HepG2 (cell line): ENCODE data around the gene AFDN. TPM values are rescaled to one million over a fixed set of nuclear protein-coding genes. Genes with fewer than 3 reads are reported as not detected.

Experiments
- CEBPB ChIP-seq: IDR thresholded peaks from 2 replicates; pipeline ENCODE4 v1.6.1; 2011; ENCODE audit warnings: low read depth, low read length, improper control_type of control experiment, borderline replicate concordance
- DNMT1 ChIP-seq: sonication (generic); formaldehyde crosslinking; IDR thresholded peaks from 2 replicates; pipeline ENCODE4 v1.5.1; 2020; ENCODE audit warnings: mild to moderate bottlenecking, missing genetic modification reagents
- NAIF1 ChIP-seq: sonication (generic); formaldehyde crosslinking; IDR thresholded peaks from 2 replicates; pipeline ENCODE4 v1.5.0; 2020; ENCODE audit warnings: mild to moderate bottlenecking, missing genetic modification reagents, borderline replicate concordance
- NPAS2 ChIP-seq: sonication (generic); formaldehyde crosslinking; IDR thresholded peaks from 2 replicates; pipeline ENCODE4 v1.8.0; 2022; ENCODE audit warnings: mild to moderate bottlenecking, missing genetic modification reagents, borderline replicate concordance
- SP2 ChIP-seq: sonication (generic); formaldehyde crosslinking; IDR thresholded peaks from 2 replicates; pipeline ENCODE4 v1.5.1; 2020; ENCODE audit warnings: mild to moderate bottlenecking, missing genetic modification reagents
- TCF12 ChIP-seq, 2 experiments: fragments of 450-650 bp in 1 of 2; sonication (generic) in 1 of 2; formaldehyde crosslinking in 1 of 2; IDR thresholded peaks; 2 replicates each; pipeline versions ENCODE4 v1.6.1 to v1.8.0; 2017 to 2022; ENCODE audit warnings: antibody characterized with exemption in 1 of 2, mild to moderate bottlenecking in 1 of 2, missing genetic modification reagents in 1 of 2, moderate library complexity in 1 of 2
- ZNF224 ChIP-seq: sonication (generic); formaldehyde crosslinking; IDR thresholded peaks from 2 replicates; pipeline ENCODE4 v1.5.0; 2020; ENCODE audit warnings: mild to moderate bottlenecking, missing genetic modification reagents
- ZNF234 ChIP-seq: sonication (generic); formaldehyde crosslinking; conservative IDR thresholded peaks from 2 replicates; pipeline ENCODE4 v1.5.1; 2020; ENCODE audit warnings: mild to moderate bottlenecking, missing genetic modification reagents
- ZNF367 ChIP-seq: sonication (generic); formaldehyde crosslinking; IDR thresholded peaks from 2 replicates; pipeline ENCODE4 v1.4.0; 2020; ENCODE audit warnings: missing genetic modification reagents, borderline replicate concordance
- polyA plus RNA-seq, 8 experiments: library from polyadenylated mRNA; depleted of rRNA in 3 of 8; stranded (reverse) in 7 of 8; unstranded in 1 of 8; fragments of >200 nt; fragmentation: Illumina TruSeq in 4 of 8; extraction: Trizol in 4 of 8; gene quantifications; 2 replicates each; pipeline versions ENCODE4 v1.2.1 to v1.2.3, GENCODE V29; 2011 to 2016; ENCODE audit warnings: low read depth in 4 of 8, missing spikeins in 1 of 8, mixed read lengths in 1 of 8; ENCODE audit not compliant: insufficient read depth in 1 of 8
- total RNA-seq, 5 experiments: library from RNA; depleted of rRNA; stranded (reverse); fragments of >200 nt; fragmentation: Illumina TruSeq; extraction: Trizol; gene quantifications; 2 replicates each; pipeline ENCODE4 v1.2.3, GENCODE V29; 2016; ENCODE audit warnings: low read depth in 1 of 5
- TF ChIP-seq, protein P1 (sequence below): sonication (generic); formaldehyde crosslinking; IDR thresholded peaks from 2 replicates; pipeline ENCODE4 v1.9.0; 2021; ENCODE audit warnings: missing genetic modification reagents, borderline replicate concordance
- TF ChIP-seq, protein P2 (sequence below): sonication (generic); formaldehyde crosslinking; IDR thresholded peaks from 2 replicates; pipeline ENCODE4 v1.8.1; 2023; ENCODE audit warnings: mild to moderate bottlenecking, inconsistent platforms, moderate library complexity, missing genetic modification reagents, borderline replicate concordance

Gene AFDN
- total and polyA plus RNA-seq, 2 of the 13 experiments (the other 11 are each of a cell fraction or from before 2014, with no cell fraction given): 136 to 151 TPM

DNA sequence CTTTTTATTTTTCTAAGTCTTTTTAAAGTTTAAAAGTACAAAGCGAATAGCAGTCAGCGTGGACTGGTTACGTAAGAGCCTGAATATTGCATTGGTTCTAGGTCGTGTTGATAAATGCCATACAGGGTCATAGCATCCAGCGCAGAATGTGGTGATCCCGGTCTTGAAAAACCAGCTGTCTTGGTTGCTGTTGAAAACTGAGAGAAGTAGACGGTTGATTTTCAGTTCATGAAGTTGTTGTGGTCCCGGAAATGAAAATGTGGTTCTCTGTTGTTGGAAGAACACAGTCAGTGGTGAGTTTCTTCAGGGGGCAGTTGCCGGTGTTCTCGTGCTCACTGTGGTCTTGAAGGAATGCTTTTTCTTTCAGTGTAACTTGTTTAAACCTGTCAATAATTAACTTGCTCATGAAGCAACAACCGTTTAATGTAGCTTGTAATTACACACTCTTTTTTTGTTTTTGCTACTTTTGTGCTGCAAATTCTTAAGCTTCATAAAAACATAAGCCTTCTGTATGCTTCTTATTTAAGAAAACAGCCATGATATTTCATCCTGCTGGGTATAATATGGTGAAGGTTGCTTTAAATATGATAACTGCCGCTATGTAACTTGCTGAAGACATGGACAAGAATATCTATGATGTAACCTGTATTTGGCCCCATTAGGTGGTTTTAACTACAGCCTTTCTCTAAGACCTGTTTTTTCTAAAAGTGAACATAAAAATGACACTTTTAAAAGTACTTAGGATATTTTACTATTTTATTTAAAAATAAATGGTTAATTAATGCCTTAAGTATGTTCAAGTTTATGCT is 106.0 kb downstream of the AFDN start (continued):
- TF ChIP-seq TCF12 (IDR thresholded peaks at IDR 0.05) (no peak), TCF12 (CRISPR knock-in tag; IDR thresholded peaks at IDR 0.05) (no peak), CEBPB (peak; percentile 96), ZNF234 (no peak), NPAS2 (CRISPR knock-in tag) (no peak), NAIF1 (CRISPR knock-in tag) (no peak), ZNF224 (CRISPR knock-in tag) (no peak), ZNF367 (no peak), SP2 (CRISPR knock-in tag) (no peak), DNMT1 (CRISPR knock-in tag) (no peak)
- TF ChIP-seq, protein P1, sequence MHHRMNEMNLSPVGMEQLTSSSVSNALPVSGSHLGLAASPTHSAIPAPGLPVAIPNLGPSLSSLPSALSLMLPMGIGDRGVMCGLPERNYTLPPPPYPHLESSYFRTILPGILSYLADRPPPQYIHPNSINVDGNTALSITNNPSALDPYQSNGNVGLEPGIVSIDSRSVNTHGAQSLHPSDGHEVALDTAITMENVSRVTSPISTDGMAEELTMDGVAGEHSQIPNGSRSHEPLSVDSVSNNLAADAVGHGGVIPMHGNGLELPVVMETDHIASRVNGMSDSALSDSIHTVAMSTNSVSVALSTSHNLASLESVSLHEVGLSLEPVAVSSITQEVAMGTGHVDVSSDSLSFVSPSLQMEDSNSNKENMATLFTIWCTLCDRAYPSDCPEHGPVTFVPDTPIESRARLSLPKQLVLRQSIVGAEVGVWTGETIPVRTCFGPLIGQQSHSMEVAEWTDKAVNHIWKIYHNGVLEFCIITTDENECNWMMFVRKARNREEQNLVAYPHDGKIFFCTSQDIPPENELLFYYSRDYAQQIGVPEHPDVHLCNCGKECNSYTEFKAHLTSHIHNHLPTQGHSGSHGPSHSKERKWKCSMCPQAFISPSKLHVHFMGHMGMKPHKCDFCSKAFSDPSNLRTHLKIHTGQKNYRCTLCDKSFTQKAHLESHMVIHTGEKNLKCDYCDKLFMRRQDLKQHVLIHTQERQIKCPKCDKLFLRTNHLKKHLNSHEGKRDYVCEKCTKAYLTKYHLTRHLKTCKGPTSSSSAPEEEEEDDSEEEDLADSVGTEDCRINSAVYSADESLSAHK (CRISPR knock-in tag): no peak
- TF ChIP-seq, protein P2, sequence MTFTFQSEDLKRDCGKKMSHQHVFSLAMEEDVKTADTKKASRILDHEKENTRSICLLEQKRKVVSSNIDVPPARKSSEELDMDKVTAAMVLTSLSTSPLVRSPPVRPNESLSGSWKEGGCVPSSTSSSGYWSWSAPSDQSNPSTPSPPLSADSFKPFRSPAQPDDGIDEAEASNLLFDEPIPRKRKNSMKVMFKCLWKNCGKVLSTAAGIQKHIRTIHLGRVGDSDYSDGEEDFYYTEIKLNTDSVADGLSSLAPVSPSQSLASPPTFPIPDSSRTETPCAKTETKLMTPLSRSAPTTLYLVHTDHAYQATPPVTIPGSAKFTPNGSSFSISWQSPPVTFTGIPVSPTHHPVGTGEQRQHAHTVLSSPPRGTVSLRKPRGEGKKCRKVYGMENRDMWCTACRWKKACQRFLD: no peak
